Bronchial epithelial cell (primary cell): ENCODE results near the gene CACNA1H. TPM values are rescaled to one million over a fixed set of nuclear protein-coding genes. Genes with fewer than 3 reads are reported as not detected.

Source experiments
- DNase-seq: peaks from one replicate; pipeline ENCODE4 v3.0.0-alpha.2; 2010; ENCODE audit warnings: low read depth
- FAIRE-seq: peaks from 2 replicates; lab custom pipeline; 2011; peaks lifted over from hg19 to GRCh38; lab: Jason Lieb, UNC
- H3K27me3 ChIP-seq: 2 replicates; pipeline ENCODE4 v1.5.1; 2011; ENCODE audit warnings: low read length; ENCODE audit not compliant: control insufficient read depth, insufficient read depth
- H3K36me3 ChIP-seq: 2 replicates; pipeline ENCODE4 v1.5.1; 2011; ENCODE audit warnings: low read length; ENCODE audit not compliant: control insufficient read depth, insufficient read depth
- H3K4me3 ChIP-seq: 2 replicates; pipeline ENCODE4 v1.5.1; 2011; ENCODE audit warnings: mild to moderate bottlenecking, low read depth, low read length, control low read depth
- total RNA-seq: library from RNA; depleted of rRNA; stranded (reverse); fragments of >200 nt; gene quantifications from 2 replicates; pipeline ENCODE4 v1.2.1, GENCODE V29; 2014
- TF ChIP-seq, protein P1 (sequence below): IDR thresholded peaks from 2 replicates; pipeline ENCODE4 v1.5.1; 2011; ENCODE audit warnings: mild to moderate bottlenecking, moderate library complexity, low read length, control low read depth, inconsistent platforms; ENCODE audit not compliant: insufficient read depth, severe bottlenecking

The CACNA1H gene
- total RNA-seq, 1 donor from 2014 or later, result not detected

DNA sequence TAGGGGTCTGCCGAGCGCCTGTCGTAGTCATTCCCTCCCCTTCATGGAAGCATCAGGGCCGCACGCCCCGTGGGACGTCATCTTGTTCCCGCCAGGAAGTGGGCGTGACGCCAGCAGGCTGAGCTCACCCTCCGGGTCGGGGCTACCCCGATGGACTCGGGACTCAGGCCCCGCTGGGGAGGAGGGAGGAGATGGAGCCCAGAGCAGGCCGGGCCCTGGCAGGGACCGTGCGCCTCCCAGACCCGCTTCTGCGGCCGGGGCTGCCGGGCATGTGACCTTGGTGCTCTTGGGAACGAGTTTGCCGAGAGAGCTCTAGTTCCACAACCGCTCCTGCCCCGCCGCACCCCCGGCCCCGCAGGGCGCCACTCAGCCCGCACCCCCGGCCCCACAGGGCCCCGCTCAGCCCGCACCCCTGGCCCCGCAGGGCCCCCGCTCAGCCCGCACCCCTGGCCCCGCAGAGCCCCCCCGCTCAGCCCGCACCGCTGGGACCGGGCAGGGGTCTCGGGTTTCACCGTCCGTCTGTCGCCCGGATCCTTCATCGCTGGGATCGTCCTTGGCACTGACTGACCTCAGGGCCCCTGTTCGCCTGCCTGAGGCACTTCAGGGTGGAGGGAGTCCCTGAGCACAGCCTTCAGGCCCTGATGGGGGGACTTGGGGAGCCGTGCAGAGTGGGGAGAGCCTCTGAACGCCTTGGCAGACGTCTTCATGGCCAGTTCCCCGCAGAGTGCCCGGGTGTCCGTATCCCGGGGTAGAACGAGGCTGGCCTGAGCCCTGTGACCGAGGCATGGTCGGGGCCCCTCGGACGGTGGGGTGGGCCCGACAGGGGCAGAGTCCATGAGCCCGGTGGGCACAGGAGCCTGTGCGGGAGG is 5.8 kb downstream of the CACNA1H start:
- TF ChIP-seq, protein P1, sequence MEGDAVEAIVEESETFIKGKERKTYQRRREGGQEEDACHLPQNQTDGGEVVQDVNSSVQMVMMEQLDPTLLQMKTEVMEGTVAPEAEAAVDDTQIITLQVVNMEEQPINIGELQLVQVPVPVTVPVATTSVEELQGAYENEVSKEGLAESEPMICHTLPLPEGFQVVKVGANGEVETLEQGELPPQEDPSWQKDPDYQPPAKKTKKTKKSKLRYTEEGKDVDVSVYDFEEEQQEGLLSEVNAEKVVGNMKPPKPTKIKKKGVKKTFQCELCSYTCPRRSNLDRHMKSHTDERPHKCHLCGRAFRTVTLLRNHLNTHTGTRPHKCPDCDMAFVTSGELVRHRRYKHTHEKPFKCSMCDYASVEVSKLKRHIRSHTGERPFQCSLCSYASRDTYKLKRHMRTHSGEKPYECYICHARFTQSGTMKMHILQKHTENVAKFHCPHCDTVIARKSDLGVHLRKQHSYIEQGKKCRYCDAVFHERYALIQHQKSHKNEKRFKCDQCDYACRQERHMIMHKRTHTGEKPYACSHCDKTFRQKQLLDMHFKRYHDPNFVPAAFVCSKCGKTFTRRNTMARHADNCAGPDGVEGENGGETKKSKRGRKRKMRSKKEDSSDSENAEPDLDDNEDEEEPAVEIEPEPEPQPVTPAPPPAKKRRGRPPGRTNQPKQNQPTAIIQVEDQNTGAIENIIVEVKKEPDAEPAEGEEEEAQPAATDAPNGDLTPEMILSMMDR, result no peak
- DNase-seq (no peak), FAIRE-seq (no peak)
- Histone ChIP-seq H3K36me3 (no peaks in the 10 kb centered on the region), H3K4me3 (no peak overlapping the region), H3K27me3 (peaks cover 16% of the 10 kb centered on the region)

DNA sequence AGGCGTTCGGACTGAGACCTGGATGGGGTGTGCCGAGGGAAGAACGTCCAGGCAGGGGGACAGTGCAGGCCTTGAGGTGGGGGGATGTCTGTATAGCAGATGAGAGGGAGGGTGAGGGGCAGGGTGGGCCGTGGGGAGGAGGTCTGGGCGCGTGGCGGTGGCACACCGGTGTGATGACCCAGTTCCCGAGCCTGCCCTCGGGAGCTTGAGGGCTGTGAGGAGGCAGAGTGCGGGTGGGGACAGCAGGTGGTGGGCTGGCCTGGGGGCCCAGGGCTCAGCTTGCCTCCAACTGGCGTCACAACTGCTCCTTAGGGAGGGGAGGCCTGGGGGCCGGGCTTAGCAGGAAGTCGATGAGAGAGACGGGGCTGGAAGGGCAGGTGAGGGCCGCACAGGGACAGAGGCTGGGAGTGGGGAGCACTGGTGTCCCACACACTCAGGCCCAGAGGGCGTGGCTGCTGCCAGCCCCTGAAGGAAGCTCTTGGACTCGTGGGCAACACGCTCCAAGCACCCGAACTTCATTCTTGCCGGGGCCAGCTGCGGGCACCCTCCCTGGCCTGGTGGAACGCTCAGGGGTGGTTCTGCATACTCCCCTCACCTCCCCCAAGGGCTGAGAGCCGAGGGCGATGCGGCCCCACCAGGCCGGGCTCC is 6.5 kb downstream of the CACNA1H start:
- H3K27me3 ChIP-seq, result peaks cover 12% of the 10 kb centered on the region
- H3K36me3 ChIP-seq, result no peaks in the 10 kb centered on the region
- H3K4me3 ChIP-seq, result no peak overlapping the region
- FAIRE-seq, result no peak
- TF ChIP-seq, protein P1, result no peak
- DNase-seq, result no peak

DNA sequence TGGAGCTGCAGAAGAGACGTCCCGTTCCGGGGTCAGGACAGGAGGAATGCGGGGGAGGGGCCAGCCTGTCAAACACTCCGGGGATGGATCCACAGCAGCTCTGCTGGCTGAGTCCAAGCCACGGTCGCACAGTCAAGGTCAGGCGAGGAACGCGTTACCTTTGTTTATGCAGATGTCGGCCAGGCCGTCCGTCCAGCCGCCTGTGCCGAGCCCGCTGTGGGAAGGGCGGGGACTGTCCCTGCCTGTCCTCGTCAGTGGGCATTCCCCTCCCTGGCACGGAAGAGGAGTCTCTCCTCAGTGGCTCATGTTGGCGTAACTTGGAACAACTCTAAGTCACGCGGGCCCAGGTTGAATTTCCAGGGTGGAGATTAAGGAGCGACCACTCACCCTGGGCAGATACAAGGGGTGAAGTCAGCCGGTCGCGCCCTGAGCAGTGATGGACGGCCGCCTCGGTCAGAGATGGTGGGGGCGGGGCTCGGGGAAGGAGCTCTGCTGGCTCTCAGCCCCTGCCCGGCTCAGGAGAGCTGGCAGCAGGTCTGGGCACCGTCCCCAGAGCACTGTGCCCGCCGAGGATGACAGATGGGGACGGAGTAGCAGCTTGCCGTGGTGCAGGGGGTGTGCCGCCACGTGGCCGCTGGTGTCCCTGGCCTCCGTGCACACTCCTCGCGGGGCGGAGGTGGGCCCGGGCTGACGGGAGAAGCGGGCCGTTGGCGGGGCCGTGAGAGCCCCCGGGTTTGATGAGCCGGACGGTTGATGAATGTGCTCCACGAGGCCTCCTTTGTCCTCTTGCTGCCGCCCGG is 7.3 kb downstream of the CACNA1H start:
- no peaks in the 10 kb centered on the region for H3K36me3 ChIP-seq
- TF ChIP-seq, protein P1, result no peak
- FAIRE-seq, result no peak
- H3K4me3 ChIP-seq, result no peak overlapping the region
- peaks cover 9% of the 10 kb centered on the region for H3K27me3 ChIP-seq
- DNase-seq, result peak; percentile 4

DNA sequence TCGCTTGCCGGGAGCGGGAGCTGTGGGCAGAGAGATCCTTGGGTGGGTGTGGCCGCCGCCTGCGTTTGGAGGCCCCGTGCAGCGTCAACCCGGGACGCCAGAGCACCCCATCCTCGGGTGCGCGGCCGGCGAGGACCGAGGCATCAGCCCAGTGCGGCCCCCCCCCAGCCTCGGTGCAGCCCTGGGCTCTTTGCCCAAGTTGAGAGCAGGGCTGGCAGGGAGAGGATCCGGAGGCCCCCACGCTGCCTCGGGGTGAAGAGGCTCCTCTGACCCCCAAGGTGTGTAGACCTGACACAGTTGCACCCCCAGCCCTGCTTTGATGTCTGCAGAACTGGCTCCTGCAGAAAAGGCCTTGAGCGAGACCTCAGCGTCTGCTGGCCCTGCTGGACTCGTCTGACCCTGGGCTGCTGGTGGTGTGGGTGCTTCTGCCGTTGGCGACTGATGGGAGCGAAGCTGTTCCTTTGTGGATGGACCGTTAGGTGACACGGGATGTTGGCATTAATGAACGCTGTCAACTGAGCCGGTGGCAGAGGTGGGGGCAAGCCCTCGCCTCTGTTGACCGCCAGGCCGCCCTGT is 8.0 kb downstream of the CACNA1H start:
- DNase-seq, result no peak

More for the DNA sequence above, 8.0 kb downstream of the CACNA1H start:
- Histone ChIP-seq H3K27me3 (peaks cover 9% of the 10 kb centered on the region), H3K4me3 (no peak overlapping the region), H3K36me3 (no peaks in the 10 kb centered on the region)
- TF ChIP-seq, protein P1, result no peak
- no peak for FAIRE-seq
